Glomerular endothelial cell (primary cell): ENCODE results near the gene FAIM. TPM values are rescaled to one million over a fixed set of nuclear protein-coding genes. Genes with fewer than 3 reads are reported as not detected.
"Not testable (repeated sequence)": the region's sequence is repeated elsewhere in the genome, so short reads cannot be mapped to it uniquely, and the experiment has no call there.

Experiments used
- DNase-seq: peaks from one replicate; pipeline ENCODE4 v3.0.0-alpha.2; 2011; ENCODE audit warnings: low read depth, low spot score; ENCODE audit errors: extremely low read depth
- total RNA-seq: library from RNA; depleted of rRNA; stranded (reverse); fragments of >200 nt; gene quantifications from 2 replicates; pipeline ENCODE4 v1.2.3, GENCODE V29; 2015

Gene FAIM
- total RNA-seq, 1 donor from 2014 or later, result 9.2 TPM

GRCh38 chr3:138675393-138675792 is 66.8 kb downstream of the FAIM start:
- no peak for DNase-seq

- DNase-seq, result no peak
These were observed 69.5 kb downstream of the FAIM start for GRCh38 chr3:138678086-138678485.

DNA sequence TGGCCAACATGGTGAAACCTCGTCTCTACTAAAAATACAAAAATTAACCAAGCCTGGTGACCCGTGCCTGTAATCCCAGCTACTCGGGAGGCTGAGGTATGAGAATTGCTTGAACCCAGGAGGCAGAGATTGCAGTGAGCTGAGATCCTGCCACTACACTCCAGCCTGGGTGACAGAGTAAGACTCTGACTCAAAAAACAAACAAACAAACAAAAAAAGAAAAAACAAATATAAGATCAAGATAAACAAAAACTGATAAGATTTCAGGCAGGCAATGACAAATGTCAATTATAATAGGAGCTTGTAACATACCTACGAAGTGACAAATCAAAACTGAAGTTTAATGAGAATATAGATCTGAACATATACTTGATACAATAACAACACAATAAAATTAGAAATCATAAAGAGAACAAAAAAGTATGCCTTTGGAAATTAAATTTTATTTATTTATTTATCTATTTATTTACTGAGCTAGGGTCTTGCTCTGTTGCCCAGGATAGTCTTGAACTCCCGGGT is 70.4 kb downstream of the FAIM start:
- no peak for DNase-seq

- not testable (repeated sequence) for DNase-seq
These were observed 72.4 kb downstream of the FAIM start for GRCh38 chr3:138680974-138681373.

DNA sequence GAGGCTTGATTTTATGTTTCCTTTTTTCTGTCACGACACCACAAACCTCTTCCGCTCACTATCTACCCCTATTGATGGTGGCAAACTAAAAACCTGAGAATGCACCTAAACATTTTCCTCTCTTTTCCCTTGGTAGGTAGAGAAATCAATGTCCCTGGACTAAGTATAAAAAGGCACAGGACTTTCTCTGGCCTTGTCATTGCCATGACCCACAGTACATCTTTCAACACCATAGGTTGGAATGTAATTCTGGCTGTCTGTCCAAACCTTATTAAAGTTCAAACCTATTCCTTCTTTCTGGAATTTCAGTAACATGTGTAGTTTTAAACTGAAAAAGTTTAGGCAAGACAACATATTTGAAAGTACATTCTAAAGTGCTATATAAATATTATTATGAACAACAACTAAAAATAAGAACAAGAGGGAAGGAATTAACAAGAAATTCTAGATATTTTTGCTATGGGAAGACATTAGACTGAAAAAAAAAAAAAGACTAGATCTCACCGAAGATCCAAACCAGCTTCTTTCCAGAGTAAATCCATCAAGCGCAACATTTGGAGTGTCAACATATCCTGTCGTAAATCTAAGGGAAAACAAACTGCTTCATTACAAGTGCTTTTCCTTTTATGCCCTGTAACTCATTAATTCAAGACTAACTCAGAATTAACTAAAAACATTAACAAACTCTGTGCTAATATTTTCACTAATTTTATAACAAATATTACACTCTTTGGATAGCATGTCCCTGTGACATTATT is 73.1 kb downstream of the FAIM start:
- no peak for DNase-seq

DNA sequence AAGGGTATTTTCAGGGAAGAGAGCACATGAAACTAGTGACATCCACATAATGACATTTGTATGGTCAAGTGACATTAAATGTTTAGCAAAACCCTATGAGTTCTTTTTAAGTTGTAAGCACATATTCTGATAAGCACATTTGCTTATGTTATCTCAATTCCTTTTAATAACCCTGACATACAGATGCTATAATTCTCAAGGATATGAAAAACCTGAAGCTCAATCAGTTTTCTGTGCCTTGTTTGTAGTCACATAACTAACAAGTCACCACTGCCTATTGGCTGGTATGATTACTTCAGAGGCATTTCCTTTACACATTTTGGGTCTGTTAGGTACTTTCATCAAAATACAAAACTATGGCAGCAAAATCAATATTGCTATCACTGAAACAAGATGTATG is 74.1 kb downstream of the FAIM start:
- no peak for DNase-seq

Other genes starting within 250 kb of the FAIM start
- not detected in 2 replicates for gene ESYT3, start 174.2 kb upstream of the FAIM start, total RNA-seq
- 3.0 and 11.8 TPM in 2 replicates for gene CEP70, start 14.5 kb upstream of the FAIM start, total RNA-seq
- gene PIK3CB, start 226.2 kb downstream of the FAIM start, total RNA-seq, result 11.9 and 19.7 TPM in 2 replicates